C4-2B (cell line): ENCODE results near the gene EBI3.
"Not testable (repeated sequence)": the region's sequence is repeated elsewhere in the genome, so short reads cannot be mapped to it uniquely, and the experiment has no call there.

Experiments used
- H3K27ac ChIP-seq: fragments of 450-650 bp; 2 replicates; pipeline ENCODE4 v1.5.1; 2017
- ZFX ChIP-seq: fragments of 450-650 bp; IDR thresholded peaks from 2 replicates; pipeline ENCODE4 v1.6.1; 2017
- TF ChIP-seq, protein P1 (sequence below): fragments of 450-650 bp; conservative IDR thresholded peaks from 2 replicates; pipeline ENCODE4 v1.5.1; 2017; ENCODE audit warnings: mild to moderate bottlenecking

Gene EBI3

DNA sequence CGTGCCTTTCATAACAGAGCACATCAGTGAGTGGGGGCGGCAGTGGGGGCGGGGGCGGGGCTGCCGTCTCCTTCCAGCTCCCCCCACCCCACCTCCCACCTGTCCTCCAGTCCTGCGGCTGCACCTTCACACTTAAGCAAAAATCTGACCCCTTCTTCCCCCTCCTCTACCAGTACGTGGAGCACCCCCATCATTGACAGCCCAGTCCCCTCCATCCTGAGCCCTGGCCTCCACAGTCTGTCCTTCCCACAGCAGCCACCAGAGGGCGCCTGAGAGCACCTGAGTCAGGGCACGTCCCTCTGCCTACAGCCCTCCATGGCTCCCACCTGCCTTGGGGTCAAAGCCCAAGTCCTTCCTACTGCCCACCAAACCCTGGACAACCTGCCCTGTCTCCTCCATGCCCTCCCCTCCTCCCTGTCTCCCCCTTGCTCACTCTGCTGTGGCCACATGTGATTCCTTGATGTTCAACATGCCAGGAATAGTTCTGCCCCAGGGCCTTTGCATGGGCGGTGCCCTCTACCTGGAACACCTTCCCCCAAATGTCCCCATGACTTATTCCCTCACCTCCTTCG is 4.0 kb downstream of the EBI3 start:
- no peak overlapping the region for H3K27ac ChIP-seq
- no peak for TF ChIP-seq ZFX
- TF ChIP-seq, protein P1, sequence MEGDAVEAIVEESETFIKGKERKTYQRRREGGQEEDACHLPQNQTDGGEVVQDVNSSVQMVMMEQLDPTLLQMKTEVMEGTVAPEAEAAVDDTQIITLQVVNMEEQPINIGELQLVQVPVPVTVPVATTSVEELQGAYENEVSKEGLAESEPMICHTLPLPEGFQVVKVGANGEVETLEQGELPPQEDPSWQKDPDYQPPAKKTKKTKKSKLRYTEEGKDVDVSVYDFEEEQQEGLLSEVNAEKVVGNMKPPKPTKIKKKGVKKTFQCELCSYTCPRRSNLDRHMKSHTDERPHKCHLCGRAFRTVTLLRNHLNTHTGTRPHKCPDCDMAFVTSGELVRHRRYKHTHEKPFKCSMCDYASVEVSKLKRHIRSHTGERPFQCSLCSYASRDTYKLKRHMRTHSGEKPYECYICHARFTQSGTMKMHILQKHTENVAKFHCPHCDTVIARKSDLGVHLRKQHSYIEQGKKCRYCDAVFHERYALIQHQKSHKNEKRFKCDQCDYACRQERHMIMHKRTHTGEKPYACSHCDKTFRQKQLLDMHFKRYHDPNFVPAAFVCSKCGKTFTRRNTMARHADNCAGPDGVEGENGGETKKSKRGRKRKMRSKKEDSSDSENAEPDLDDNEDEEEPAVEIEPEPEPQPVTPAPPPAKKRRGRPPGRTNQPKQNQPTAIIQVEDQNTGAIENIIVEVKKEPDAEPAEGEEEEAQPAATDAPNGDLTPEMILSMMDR: peak; percentile 83

DNA sequence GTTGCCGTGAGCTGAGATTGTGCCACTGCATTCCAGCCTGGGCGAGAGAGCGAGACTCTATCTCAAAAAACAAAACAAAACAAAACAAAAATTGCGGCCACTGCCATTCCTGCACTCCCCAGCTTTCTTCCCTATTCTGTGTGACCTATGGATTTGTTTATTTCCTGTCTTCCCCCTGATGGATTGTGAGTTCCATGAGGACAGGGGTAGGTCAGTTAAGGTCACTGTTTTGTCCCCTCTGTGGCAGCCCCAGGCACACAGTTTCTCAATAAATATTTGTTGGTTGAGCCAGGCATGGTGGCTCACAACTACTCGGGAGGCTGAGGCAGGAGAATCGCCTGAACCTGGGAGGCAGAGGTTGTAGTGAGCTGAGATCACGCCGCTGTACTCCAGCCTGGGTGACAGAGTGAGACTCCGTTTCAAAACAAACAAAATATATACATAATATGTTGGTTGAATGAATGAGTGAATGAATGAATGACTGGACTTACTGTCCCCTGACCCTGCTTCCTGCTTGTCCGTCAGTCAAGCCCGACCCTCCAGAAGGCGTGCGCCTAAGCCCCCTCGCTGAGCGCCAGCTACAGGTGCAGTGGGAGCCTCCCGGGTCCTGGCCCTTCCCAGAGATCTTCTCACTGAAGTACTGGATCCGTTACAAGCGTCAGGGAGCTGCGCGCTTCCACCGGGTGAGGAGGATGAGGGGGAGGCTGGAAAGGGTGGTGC is 5.0 kb downstream of the EBI3 start:
- TF ChIP-seq, protein P1: no peak
- no peak for TF ChIP-seq ZFX
- H3K27ac ChIP-seq: no peak overlapping the region

DNA sequence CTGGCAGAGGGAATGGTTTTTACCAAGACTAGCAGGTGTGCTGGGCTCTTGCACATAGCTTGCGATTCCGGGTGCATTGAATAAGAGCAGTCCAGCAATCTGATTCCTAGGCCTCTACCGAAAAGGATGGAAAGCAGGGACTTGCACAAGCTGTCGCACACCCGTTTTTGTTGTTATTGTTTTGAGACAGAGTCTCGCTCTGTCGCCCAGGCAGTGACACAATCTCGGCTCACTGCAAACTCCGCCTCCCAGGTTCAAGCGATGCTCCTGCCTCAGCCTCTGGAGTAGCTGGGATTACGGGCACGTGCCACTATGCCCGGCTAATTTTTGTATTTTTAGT is 5.5 kb downstream of the EBI3 start:
- no peak for TF ChIP-seq ZFX
- TF ChIP-seq, protein P1: no peak
- H3K27ac ChIP-seq: no peak overlapping the region

DNA sequence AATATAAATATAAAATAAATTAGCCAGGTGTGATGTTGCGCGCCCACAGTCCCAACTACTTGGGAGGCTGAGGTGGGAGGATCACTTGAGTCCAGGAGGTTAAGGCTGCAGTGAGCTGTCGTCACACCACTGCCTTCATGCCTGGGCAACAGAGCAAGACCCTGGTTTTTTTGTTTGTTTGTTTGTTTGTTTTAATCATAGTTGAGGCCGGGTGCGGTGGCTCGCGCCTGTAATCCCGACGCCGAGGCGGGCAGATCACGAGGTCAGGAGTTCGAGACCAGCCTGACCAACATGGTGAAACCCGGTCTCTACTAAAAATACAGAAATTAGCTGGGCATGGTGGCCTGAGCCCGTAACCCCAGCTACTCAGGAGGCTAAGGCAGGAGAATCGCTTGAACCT is 8.2 kb downstream of the EBI3 start:
- not testable (repeated sequence) for H3K27ac ChIP-seq

DNA sequence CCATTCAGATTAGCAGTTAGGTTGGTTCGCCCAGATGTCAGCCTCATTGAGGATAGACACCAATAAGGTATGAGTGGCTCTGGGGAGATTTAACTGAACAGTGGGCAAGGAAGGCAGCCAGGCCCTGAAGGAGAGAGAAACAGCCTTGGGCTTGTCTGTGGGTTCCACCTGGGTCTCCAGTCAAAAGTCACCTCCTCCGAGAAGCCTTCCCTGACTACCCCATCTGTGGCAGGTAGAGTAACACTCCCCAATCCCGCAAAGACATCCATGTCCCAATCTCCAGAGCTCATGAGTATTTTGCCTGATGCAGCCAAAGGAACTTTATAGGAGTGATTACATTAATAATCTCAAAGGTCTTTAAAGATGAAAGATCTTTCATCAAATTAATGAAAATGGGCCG is 9.5 kb downstream of the EBI3 start:
- TF ChIP-seq ZFX: no peak
- TF ChIP-seq, protein P1: no peak
- H3K27ac ChIP-seq: no peak overlapping the region

DNA sequence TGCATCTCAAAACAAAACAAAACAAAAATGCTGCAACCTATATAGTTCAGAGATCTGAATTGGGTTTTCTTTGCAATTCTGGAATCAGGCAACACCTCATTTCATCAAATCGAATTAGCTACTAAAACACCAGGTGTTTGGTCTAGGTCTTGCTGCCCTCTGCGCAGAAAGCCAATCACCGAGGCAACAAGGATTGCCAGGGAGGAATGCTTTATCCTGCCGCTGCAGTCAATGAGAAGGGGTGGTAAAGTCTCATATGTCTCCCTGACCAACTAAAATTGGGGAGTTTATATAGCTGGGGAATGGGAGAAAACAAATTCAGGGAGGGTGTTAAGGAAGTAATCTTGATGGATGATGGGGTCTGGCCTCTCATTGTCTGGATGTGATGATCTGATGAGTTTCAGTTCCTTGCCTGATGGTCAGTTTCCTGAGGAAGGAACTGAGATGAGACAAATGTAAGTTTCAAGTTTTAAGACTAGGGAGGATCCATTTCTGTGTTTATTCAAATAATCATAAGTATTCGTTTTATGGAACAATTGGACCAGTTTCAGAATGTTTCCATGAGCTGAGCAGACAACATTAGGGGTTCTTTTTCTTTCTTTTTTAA is 12.6 kb downstream of the EBI3 start:
- TF ChIP-seq, protein P1: no peak
- no peak for TF ChIP-seq ZFX

DNA sequence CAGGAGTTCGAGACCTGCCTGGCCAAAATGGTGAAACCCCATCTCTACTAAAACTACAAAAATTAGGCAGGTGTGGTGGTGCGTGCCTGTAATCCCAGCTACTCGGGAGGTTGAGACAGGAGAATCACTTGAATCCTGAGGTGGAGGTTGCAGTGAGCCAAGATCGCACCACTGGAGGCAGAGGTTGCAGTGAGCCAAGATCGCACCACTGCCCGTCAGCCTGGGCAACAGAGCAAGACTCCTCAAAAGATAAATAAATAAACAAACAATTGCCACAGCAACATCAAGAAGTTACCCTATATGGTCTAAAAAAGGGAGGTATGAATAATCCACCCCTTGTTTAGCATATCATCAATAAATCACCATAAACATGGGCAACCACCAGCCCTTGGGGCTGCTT is 16.6 kb downstream of the EBI3 start:
- H3K27ac ChIP-seq: not testable (repeated sequence)

More for the DNA sequence above, 12.6 kb downstream of the EBI3 start:
- H3K27ac ChIP-seq: no peak overlapping the region

DNA sequence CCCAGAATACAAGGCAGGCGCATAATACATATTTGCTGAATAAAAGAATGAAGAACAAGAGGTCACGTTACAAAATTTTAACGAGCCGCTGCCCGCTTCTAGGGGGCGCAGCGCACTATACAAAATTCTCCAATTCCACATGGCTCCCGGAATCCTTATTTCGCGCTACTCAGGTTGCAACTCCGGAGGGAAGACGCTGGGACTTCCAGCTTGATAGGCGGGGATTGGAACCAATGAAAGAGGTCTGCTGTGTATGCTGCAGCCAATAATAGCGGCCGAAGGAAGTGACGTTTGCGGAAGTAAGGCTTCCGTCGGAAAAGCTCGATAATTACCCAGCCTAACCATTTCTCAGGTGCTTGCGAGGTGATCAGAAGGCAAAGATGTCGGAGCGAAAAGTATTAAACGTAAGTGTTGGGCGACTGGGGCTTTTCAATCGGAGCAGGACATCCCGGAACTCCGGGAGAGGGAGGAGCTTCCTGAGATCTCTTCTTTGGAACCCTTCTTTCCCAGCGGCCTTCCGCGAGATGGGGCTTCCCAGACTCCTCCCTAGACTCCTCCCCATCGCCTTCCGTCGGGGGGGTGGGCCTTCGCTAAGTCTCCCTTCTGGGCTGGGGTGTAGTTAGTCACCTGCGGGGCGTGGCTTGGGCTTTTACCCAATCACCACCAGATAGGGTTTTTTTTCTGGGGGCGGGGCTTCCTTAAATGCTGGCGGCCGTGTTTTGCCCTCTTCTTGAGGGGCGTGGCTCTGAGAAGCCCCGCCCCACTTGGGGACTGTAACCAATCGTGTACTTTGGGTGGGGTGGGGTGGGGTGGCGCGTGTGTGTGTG is 17.7 kb downstream of the EBI3 start, which contains the start of gene YJU2:
TSS of gene YJU2 (plus strand) at position 314 of the 827 bp plus-strand sequence. CDS start at position 381, 67 bp downstream.
- peak; percentile 36; the same call in 1 of the 2 replicates for TF ChIP-seq ZFX
- TF ChIP-seq, protein P1: peak; percentile 76
- H3K27ac ChIP-seq: peak within 1 kb of the TSS; percentile 74
